Thoracic aorta (tissue), 2 donors: Measurements from ENCODE around the gene LZTR1. TPM values are rescaled to one million over a fixed set of nuclear protein-coding genes. Genes with fewer than 3 reads are reported as not detected.

ENCODE experiments used
- ATAC-seq: fragments of 150-250 bp; one replicate; pipeline ENCODE4 v1.8.0; 2017; ENCODE audit warnings: low read depth; ENCODE audit not compliant: insufficient number of reproducible peaks, low FRiP score
- DNase-seq: peaks from one replicate; pipeline ENCODE4 v3.0.0-alpha.2; 2020; ENCODE audit warnings: low spot score
- H3K27ac ChIP-seq, 2 donors: fragments of 200-600 bp; sonication (generic); 1 replicate in 1 of 2; 2 replicates in 1 of 2; pipeline ENCODE4 v1.5.1; 2016; ENCODE audit warnings: mild to moderate bottlenecking in 2 of 2, moderate library complexity in 2 of 2
- H3K27me3 ChIP-seq: fragments of 200-600 bp; sonication (generic); replicated peaks from 2 replicates; pipeline ENCODE4 v1.6.0; 2016; ENCODE audit warnings: mild to moderate bottlenecking; ENCODE audit not compliant: insufficient read depth
- H3K36me3 ChIP-seq: fragments of 200-600 bp; sonication (generic); one replicate; pipeline ENCODE4 v1.5.1; 2016
- H3K4me1 ChIP-seq, 2 donors: fragments of 200-600 bp; sonication (generic); 1 replicate in 1 of 2; 2 replicates in 1 of 2; pipeline versions ENCODE4 v1.5.1 to v1.6.0; 2016; ENCODE audit warnings: low read depth in 2 of 2, mild to moderate bottlenecking in 1 of 2; ENCODE audit not compliant: control insufficient read depth in 1 of 2
- H3K4me3 ChIP-seq: fragments of 200-600 bp; sonication (generic); 2 replicates; pipeline ENCODE4 v1.5.1; 2016; ENCODE audit warnings: mild to moderate bottlenecking
- H3K9me3 ChIP-seq: fragments of 200-600 bp; sonication (generic); 2 replicates; pipeline ENCODE4 v1.5.1; 2016
- total RNA-seq, 2 donors: library from RNA; depleted of rRNA; stranded (reverse); fragments of >200 nt; gene quantifications; one replicate each; pipeline versions ENCODE4 v1.1.0 to v1.2.3, GENCODE V29; 2016
- TF ChIP-seq, protein P1 (sequence below): fragments of 200-600 bp; sonication (generic); IDR thresholded peaks from one replicate; pipeline ENCODE4 v1.5.1; 2019; ENCODE audit warnings: antibody characterized with exemption

Gene LZTR1
- total RNA-seq, 2 donors from 2014 or later: 96.2 to 105 TPM

DNA sequence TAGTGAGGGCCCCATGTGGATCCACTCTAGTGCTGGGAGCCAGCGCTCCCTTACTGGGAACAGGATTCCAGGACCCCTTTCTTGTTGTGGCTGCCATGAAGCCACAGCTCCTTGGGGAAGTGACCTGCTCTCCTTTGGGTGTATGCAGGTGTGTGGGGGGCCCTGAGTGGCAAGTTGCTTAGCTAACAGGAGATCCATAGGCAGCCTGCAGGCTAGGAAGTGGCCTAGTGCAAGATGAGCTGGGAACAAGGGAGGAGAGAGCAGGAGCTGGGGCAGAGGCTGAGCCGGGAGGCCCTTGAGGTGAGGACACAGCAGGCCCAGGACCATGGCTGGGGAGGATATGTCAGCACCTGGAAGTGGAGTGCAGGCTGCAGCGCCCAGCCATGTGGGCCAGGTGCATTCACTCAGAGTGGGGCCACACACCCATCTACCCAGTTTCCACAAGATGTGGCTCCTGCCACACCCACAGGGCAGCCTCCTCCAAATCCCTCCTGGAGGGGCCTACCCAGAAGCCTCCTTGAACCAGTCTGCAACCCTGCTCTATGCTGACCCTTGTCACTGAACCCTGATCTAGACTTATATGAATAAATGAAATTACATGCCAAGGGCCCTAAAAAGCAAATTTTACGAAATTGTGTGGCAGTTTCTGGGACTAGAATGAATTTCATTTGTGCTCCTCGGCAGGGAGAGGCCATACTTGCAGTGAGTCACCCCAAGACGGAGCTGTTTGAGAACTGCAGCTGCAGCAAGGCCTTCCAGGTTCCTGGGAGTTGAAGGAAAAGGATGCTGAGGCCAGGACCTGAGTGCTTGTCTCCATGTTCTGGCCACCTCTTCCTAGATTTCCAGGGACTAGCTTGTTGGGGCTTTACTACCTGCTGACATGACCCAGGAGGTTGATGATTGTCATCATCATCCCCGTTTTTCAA, 16.6 kb downstream of the LZTR1 start:
- Histone ChIP-seq H3K4me3 (no peak overlapping the region), H3K27me3 (no peaks in the 10 kb centered on the region), H3K4me1 (peaks cover 18 to 30% of the 10 kb centered on the region in 2 donors), H3K36me3 (peaks cover 38% of the 10 kb centered on the region), H3K27ac (no peak overlapping the region), H3K9me3 (no peaks in the 10 kb centered on the region)
- TF ChIP-seq, protein P1, sequence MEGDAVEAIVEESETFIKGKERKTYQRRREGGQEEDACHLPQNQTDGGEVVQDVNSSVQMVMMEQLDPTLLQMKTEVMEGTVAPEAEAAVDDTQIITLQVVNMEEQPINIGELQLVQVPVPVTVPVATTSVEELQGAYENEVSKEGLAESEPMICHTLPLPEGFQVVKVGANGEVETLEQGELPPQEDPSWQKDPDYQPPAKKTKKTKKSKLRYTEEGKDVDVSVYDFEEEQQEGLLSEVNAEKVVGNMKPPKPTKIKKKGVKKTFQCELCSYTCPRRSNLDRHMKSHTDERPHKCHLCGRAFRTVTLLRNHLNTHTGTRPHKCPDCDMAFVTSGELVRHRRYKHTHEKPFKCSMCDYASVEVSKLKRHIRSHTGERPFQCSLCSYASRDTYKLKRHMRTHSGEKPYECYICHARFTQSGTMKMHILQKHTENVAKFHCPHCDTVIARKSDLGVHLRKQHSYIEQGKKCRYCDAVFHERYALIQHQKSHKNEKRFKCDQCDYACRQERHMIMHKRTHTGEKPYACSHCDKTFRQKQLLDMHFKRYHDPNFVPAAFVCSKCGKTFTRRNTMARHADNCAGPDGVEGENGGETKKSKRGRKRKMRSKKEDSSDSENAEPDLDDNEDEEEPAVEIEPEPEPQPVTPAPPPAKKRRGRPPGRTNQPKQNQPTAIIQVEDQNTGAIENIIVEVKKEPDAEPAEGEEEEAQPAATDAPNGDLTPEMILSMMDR: no peak
- DNase-seq: no peak
- no peak for ATAC-seq

GRCh38 chr22:20999350-21000206, 17.5 kb downstream of the LZTR1 start:
- peaks cover 32% of the 10 kb centered on the region for H3K36me3 ChIP-seq
- H3K27me3 ChIP-seq: no peaks in the 10 kb centered on the region
- H3K4me3 ChIP-seq: no peak overlapping the region
- H3K4me1 ChIP-seq: peaks cover 22 to 35% of the 10 kb centered on the region in 2 donors
- H3K9me3 ChIP-seq: no peaks in the 10 kb centered on the region
- no peak for ATAC-seq
- H3K27ac ChIP-seq: no peak overlapping the region
- no peak for DNase-seq
- TF ChIP-seq, protein P1: no peak

DNA sequence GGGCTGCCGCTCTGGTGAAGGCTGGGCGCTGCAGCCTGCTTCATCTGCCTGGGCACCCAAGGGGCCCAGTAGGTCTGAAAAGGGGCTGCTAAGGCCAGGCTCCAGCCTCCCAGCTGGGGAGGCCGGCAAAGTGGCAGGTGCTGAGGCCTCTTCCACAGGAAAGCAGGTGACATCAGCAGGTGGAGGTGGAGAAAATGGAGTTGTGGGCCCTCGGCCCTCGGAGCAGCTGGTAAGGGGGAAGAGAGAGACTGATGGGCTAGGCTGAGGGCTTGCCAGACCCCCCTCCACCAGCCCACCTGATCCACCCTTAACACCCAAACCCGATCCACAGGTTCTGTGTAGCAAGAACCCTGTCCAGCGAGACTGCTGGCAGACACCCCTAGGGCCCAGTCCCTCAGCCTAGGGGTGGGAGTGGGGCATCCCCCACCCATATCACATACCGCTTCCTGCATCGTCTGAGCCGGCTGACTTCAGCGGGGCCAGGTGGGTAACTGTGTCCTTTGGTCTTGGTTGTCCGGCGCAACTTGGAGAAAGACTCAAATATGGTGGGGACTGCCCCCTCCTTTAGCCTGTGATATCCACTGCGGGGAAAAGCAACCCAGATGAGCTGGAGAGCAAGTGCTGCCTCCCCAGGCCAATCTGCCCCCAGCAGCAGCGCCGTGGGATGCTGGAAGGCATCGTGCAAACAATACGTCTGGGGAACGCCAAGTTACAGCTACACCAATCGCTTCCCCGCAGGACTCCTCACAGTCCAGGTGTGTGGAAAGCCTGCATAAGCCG, 18.3 kb downstream of the LZTR1 start:
- H3K27ac ChIP-seq: peak overlapping the region; percentile 94 to 97
- peaks cover 26% of the 10 kb centered on the region for H3K36me3 ChIP-seq

GRCh38 chr22:21000987-21001600, 19.0 kb downstream of the LZTR1 start:
- Histone ChIP-seq H3K27me3 (no peaks in the 10 kb centered on the region), H3K9me3 (no peaks in the 10 kb centered on the region), H3K4me3 (peak overlapping the region; percentile 90), H3K4me1 (peaks cover 22 to 35% of the 10 kb centered on the region in 2 donors), H3K27ac (peak overlapping the region; percentile 94 to 97), H3K36me3 (peaks cover 22% of the 10 kb centered on the region)
- ATAC-seq: peak; percentile 8
- TF ChIP-seq, protein P1: no peak
- no peak for DNase-seq

More for the DNA sequence above, 18.3 kb downstream of the LZTR1 start:
- no peak for DNase-seq
- Histone ChIP-seq H3K9me3 (no peaks in the 10 kb centered on the region), H3K27me3 (no peaks in the 10 kb centered on the region), H3K4me3 (peak overlapping the region; percentile 90), H3K4me1 (peaks cover 22 to 35% of the 10 kb centered on the region in 2 donors)
- ATAC-seq: no peak
- TF ChIP-seq, protein P1: no peak
